ENCODE data around the gene KLHDC8A.
"Not testable (repeated sequence)": the region's sequence is repeated elsewhere in the genome, so short reads cannot be mapped to it uniquely, and the experiment has no call there.

Gene KLHDC8A

DNA sequence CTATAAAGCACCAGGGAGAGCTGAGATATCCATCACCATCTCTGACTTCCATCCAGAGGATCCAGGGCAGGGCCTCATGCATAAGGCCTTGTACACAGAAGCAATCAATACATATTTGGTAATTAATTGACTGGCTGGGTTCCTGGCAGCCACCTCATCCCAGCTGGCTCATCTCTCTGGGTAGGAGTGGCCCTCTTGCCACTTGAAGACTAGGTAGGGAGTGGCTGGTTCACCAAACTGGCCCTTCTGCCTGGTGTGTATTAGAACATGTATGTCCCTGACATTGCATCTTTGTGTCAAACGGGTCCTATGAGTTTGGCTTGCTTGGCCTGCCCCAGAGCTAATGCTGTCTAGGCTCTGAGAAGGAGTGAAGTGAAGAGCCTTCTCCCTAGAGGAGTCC is 47.0 kb downstream of the KLHDC8A start:
- Mint-ChIP-seq H3K4me1 (peaks cover 64% of the 10 kb centered on the region), H3K27me3 (no peaks in the 10 kb centered on the region), H3K27ac (no peak overlapping the region), H3K9me3 (no peaks in the 10 kb centered on the region), H3K4me3 (no peak overlapping the region), H3K36me3 (ENCODE audit: low read depth) (peaks cover 7% of the 10 kb centered on the region)
- no peak for ATAC-seq
- DNase-seq: no peak

DNA sequence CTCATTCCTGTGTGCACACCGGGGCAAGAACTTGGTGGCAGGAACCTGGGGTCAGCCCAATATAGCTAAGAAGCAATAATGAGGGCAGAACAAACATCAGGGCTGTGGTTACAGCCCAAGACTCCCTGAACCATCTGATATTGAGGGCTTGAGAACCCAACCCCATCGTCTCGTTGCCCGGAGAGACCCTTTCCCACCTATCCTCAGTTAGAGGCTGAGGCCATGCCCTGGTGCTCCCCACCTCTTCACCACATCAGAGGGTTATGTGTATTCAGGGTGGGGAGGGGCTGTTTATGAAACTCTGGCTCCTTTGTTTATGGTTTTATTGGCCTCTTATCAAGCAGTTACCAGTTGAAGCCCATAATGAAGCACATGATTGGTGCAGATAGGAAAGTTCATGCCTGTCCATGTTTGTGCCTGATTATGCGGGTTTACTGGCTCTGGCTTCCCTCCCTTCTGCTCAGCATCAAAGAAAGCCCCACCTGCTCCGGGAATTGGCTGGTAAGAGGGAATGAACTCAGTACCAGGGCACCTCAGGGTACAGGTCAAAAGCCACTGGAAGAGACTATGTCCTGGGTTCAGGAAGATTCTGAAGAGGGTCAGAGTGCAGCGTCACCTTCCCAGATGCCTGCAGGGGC is 49.7 kb downstream of the KLHDC8A start:
- Mint-ChIP-seq H3K27me3 (no peaks in the 10 kb centered on the region), H3K9me3 (no peaks in the 10 kb centered on the region), H3K27ac (no peak overlapping the region), H3K36me3 (ENCODE audit: low read depth) (peaks cover 11% of the 10 kb centered on the region), H3K4me1 (peaks cover 49% of the 10 kb centered on the region), H3K4me3 (no peak overlapping the region)
- ATAC-seq (no peak), DNase-seq (no peak)

- peaks cover 12% of the 10 kb centered on the region for H3K36me3 Mint-ChIP-seq (ENCODE audit: low read depth)
- no peak overlapping the region for H3K4me3 Mint-ChIP-seq
- H3K4me1 Mint-ChIP-seq: peaks cover 36% of the 10 kb centered on the region
- DNase-seq: no peak
- no peaks in the 10 kb centered on the region for H3K27me3 Mint-ChIP-seq
- H3K27ac Mint-ChIP-seq: no peak overlapping the region
- H3K9me3 Mint-ChIP-seq: no peaks in the 10 kb centered on the region
- ATAC-seq: no peak
These were observed 52.0 kb downstream of the KLHDC8A start for GRCh38 chr1:205304695-205305070.

- DNase-seq (no peak), ATAC-seq (no peak)
- H3K9me3 Mint-ChIP-seq: no peaks in the 10 kb centered on the region
- no peak overlapping the region for H3K27ac Mint-ChIP-seq
- H3K36me3 Mint-ChIP-seq (ENCODE audit: low read depth): peaks cover 12% of the 10 kb centered on the region
- H3K4me3 Mint-ChIP-seq: no peak overlapping the region
- H3K27me3 Mint-ChIP-seq: no peaks in the 10 kb centered on the region
- peaks cover 32% of the 10 kb centered on the region for H3K4me1 Mint-ChIP-seq
These were observed 52.6 kb downstream of the KLHDC8A start for GRCh38 chr1:205304046-205304694.

GRCh38 chr1:205303247-205303888 is 53.4 kb downstream of the KLHDC8A start:
- Mint-ChIP-seq H3K27ac (no peak overlapping the region), H3K4me3 (no peak overlapping the region), H3K4me1 (peaks cover 36% of the 10 kb centered on the region), H3K36me3 (ENCODE audit: low read depth) (peaks cover 12% of the 10 kb centered on the region), H3K9me3 (no peaks in the 10 kb centered on the region), H3K27me3 (no peaks in the 10 kb centered on the region)
- DNase-seq: no peak
- no peak for ATAC-seq

DNA sequence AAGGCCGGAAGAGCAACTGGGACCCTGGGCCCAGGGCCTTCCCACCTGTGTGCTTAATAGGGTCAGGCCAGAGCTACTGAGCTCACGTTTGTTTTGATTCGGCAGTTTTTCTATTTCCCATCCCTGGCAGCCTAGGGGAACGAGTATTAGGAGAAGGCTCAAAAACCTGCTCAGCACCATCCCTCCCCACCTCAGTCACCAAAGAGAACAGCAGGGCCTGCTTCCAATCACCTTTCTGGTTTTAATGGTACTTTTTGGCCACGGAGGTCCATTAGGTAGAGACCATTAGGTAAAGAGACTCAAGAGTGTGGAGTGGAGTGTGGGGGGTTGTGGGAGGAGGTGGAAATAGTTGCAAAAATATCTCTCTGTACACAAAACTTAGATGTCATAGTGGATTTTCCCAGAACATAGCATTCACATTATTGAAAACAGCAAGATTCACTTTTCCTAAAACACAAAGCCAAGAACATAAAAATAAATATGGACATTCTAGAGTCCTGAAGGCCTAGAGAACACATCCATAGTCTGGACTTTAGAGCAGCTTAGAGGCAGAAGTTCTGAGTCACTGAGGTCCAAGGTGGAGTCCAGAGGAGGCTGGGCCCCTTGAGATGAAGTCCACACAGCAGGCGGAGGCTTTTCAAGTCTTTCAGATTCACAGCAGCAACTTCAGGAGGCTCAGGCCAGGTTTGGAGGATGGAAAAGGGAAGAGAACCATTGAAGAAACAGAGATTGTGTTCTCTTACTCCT is 54.7 kb downstream of the KLHDC8A start:
- H3K4me1 Mint-ChIP-seq: peaks cover 44% of the 10 kb centered on the region
- H3K27ac Mint-ChIP-seq: no peak overlapping the region
- ATAC-seq: no peak
- no peak for DNase-seq
- no peak overlapping the region for H3K4me3 Mint-ChIP-seq
- H3K27me3 Mint-ChIP-seq: no peaks in the 10 kb centered on the region
- peaks cover 12% of the 10 kb centered on the region for H3K36me3 Mint-ChIP-seq (ENCODE audit: low read depth)
- H3K9me3 Mint-ChIP-seq: no peaks in the 10 kb centered on the region

DNA sequence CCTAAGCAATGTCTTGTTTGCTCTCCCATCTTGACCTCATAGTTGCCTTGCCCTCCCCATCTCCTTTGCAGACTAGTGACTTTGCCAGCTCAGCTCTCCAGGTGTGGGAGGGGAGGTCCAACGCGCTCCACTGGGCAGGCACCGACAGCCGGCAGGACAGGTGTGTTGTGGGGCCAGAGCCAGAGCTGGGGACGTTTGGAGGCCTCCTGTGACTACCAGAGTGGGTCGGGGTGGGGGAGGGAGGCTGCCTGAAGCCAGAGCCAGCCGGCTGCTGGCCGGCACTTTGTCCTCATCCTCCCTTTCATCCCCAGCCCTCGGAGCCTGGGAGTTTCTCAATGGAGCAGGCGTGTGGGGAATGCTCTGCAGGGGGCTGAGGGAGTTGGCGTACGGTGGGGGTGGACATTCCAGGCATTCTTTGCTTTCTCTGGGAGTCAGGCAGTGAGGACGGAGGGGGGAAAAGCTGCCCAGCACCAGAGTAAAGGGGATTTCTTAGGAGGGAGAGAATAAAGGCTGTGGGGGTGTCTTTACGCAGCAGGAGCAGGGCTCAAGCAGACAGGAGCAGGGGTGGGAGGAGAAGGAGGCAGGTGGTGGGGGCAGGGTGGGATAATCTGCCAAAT is 55.4 kb downstream of the KLHDC8A start:
- Mint-ChIP-seq H3K9me3 (no peaks in the 10 kb centered on the region), H3K36me3 (ENCODE audit: low read depth) (peaks cover 12% of the 10 kb centered on the region), H3K27ac (no peak overlapping the region), H3K4me3 (no peak overlapping the region), H3K27me3 (no peaks in the 10 kb centered on the region), H3K4me1 (peaks cover 49% of the 10 kb centered on the region)
- DNase-seq (no peak), ATAC-seq (no peak)

DNA sequence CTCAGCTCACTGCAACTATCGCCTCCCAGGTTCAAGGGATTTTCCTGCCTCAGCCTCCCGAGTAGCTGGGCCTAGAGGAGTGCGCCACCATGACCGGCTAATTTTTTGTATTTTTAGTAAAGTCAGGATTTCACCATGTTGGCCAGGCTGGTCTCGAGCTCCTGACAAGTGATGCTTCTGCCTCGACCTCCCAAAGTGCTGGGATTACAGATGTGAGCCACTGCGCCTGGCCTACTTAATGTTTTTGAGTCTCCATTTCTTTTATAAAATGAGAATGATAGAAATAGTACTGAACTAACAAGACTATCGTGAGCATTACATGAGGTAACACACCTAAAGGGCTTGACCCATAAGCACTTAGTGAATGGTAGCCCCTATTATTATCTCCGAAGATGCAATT is 56.6 kb downstream of the KLHDC8A start:
- H3K27me3 Mint-ChIP-seq: no peaks in the 10 kb centered on the region
- H3K4me3 Mint-ChIP-seq: no peak overlapping the region
- H3K4me1 Mint-ChIP-seq: peaks cover 57% of the 10 kb centered on the region
- H3K36me3 Mint-ChIP-seq (ENCODE audit: low read depth): peaks cover 9% of the 10 kb centered on the region
- H3K9me3 Mint-ChIP-seq: no peaks in the 10 kb centered on the region
- ATAC-seq (no peak), DNase-seq (no peak)
- H3K27ac Mint-ChIP-seq: no peak overlapping the region

GRCh38 chr1:205298191-205298994 is 58.3 kb downstream of the KLHDC8A start:
- no peak overlapping the region for H3K4me3 Mint-ChIP-seq
- DNase-seq: no peak
- H3K27ac Mint-ChIP-seq: no peak overlapping the region
- H3K4me1 Mint-ChIP-seq: peaks cover 60% of the 10 kb centered on the region
- peaks cover 2% of the 10 kb centered on the region for H3K27me3 Mint-ChIP-seq
- ATAC-seq: no peak
- H3K9me3 Mint-ChIP-seq: no peaks in the 10 kb centered on the region
- H3K36me3 Mint-ChIP-seq (ENCODE audit: low read depth): peaks cover 4% of the 10 kb centered on the region

DNA sequence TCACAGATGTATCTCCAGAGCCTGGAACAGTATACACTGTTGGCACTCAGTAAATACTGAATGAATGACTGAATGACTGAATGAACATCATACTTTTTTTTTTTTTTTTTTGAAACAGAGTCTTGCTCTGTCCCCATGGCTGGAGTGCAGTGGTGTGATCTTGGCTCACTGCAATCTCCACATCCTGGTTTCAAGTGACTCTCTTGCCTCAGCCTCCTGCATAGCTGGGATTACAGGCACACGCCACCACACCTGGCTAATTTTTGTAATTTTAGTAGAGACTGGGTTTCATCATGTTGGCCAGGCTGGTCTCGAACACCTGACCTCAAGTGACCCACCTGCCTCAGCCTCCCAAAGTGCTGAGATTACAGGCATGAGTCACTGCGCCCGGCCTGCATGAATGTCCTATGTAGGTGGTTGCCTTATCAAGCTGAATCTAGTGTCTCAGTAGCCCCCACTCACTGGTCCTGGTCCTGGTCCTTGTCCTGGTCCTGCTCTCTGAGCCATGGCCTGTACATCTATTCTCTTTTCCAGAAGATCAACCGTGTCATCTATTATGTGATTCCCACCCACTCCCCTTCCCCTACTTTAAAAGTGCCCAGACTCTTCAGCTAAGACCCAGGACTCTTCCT is 59.1 kb downstream of the KLHDC8A start:
- not testable (repeated sequence) for H3K4me3 Mint-ChIP-seq; ATAC-seq; H3K9me3 Mint-ChIP-seq; H3K27ac Mint-ChIP-seq; H3K27me3 Mint-ChIP-seq; H3K36me3 Mint-ChIP-seq (ENCODE audit: low read depth); DNase-seq
- H3K4me1 Mint-ChIP-seq: peaks cover 62% of the 10 kb centered on the region

DNA sequence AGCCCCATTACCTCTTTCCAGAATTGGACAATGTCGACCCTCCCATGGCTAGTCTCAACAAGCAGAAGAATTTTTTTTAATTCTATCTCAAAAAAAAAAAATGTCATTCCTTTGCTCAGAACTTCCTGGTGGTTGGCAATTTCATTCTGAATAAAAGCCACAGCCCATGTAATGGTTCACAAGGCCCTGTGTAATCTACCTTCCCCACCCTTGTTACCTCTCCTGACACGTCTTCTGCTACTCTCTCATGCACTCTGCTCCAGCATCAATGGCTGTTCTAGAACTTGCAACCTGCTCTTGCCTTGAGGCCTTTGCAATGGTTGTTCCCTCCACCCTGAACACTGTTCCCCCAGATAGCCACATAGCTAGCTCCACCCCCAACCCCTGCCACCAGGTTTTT is 60.6 kb downstream of the KLHDC8A start:
- H3K36me3 Mint-ChIP-seq (ENCODE audit: low read depth): no peaks in the 10 kb centered on the region
- no peaks in the 10 kb centered on the region for H3K9me3 Mint-ChIP-seq
- ATAC-seq (no peak), DNase-seq (no peak)
- H3K27me3 Mint-ChIP-seq: peaks cover 2% of the 10 kb centered on the region
- H3K4me1 Mint-ChIP-seq: peaks cover 68% of the 10 kb centered on the region
- no peak overlapping the region for H3K4me3 Mint-ChIP-seq
- H3K27ac Mint-ChIP-seq: no peak overlapping the region

DNA sequence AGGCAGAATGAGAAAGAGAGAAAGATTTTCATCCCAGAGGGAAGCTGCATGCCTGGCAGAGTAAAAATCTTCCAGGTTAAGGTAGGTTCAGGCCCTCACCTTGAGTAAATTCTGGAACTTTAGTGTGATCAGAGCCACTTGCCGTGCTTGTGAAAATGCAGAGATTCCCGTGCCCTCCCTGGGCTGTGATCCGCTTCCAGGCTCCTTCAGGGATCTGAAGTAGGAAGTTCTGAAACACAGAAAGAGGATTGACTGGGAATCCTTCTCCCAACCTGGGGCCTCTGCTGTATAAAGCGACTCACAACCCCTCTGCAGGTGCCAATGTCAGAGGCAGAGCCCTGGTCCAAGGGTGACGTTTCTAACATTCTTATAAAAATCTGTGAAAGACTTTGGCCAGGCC is 61.8 kb downstream of the KLHDC8A start:
- Mint-ChIP-seq H3K27ac (no peak overlapping the region), H3K9me3 (no peaks in the 10 kb centered on the region)
- no peak for DNase-seq

DNA sequence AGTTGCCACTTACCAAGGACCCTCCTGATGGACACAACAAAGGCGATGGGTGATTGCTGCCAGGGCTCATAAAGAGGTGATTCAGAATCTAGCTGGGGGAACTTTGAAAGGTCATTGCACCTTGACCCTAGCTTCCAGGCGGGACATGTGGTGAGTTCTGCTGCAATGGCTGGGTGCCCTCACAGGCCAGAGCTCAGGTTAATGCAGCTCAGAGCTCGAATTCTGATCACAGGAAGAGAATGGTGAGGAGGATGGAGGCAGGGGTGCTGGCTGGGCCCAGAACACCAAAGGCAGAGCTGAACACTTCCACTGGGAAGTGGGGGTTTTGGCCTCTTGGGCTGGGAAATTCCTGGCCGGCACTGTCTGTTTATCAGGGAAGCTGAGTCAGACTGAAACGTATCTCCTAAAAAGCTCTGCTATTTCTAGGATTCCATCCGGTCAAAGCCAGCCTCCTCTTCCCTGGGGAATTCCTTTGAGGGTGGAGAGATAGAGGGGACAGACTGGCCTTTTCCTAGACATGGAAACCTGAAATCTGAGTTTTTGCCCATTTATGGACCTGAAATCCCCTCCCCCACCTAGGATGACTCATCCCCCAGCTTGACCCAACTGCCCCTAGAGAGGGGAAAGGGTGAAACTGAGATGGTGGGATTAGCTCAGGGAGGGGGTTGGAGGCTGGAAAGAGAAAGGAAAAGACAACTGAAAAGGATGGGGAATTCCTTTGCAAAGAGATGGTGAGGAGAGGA is 62.4 kb downstream of the KLHDC8A start:
- ATAC-seq (no peak), DNase-seq (no peak)
- Mint-ChIP-seq H3K27ac (peak overlapping the region; percentile 52), H3K9me3 (no peaks in the 10 kb centered on the region), H3K4me3 (no peak overlapping the region), H3K4me1 (peaks cover 63% of the 10 kb centered on the region), H3K36me3 (ENCODE audit: low read depth) (no peaks in the 10 kb centered on the region), H3K27me3 (peaks cover 3% of the 10 kb centered on the region)

More for the DNA sequence above, 61.8 kb downstream of the KLHDC8A start:
- Mint-ChIP-seq H3K4me3 (no peak overlapping the region), H3K4me1 (peaks cover 62% of the 10 kb centered on the region), H3K27me3 (peaks cover 2% of the 10 kb centered on the region), H3K36me3 (ENCODE audit: low read depth) (no peaks in the 10 kb centered on the region)
- ATAC-seq: no peak
